HG03521 (cell line): ENCODE measurements around the gene TMEM138.

Experiments used
- ATAC-seq: cut with Tn5 transposase; IDR thresholded peaks from one replicate; pipeline ENCODE4 v1.9.1; 2021; ENCODE audit warnings: mild to moderate bottlenecking, moderate library complexity; ENCODE audit not compliant: unreplicated experiment

TMEM138 gene

GRCh38 chr11:61361741-61362541 lies at the start of gene TMEM138, which contains the start of gene CYB561A3:
Gene TMEM138 (plus strand): TSS chr11:61362374. CDS start chr11:61364391, 2,017 bp downstream.
Gene CYB561A3 (minus strand): TSS chr11:61361882. CDS start chr11:61356713, 5,169 bp downstream.
- peak; percentile 87 for ATAC-seq

DNA sequence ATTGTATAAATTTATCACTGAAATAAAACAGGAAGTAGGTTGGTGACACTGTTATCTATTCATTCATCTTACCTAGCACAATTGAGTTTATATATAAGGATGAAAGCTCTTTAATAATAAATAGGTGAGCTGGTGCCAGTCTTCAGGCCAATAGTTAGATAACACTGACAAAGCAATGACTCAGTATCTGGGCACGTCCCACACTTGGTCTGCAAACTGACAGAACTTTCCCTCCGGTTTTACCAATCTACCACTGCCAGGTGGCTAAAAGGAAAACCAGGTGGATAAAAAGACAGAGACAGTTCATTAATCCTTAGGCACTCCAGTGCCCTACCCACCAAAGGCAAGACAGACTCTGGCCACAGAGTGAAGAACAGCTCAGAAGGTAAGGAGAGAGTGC lies 46.9 kb upstream of the TMEM138 start:
- ATAC-seq = no peak

DNA sequence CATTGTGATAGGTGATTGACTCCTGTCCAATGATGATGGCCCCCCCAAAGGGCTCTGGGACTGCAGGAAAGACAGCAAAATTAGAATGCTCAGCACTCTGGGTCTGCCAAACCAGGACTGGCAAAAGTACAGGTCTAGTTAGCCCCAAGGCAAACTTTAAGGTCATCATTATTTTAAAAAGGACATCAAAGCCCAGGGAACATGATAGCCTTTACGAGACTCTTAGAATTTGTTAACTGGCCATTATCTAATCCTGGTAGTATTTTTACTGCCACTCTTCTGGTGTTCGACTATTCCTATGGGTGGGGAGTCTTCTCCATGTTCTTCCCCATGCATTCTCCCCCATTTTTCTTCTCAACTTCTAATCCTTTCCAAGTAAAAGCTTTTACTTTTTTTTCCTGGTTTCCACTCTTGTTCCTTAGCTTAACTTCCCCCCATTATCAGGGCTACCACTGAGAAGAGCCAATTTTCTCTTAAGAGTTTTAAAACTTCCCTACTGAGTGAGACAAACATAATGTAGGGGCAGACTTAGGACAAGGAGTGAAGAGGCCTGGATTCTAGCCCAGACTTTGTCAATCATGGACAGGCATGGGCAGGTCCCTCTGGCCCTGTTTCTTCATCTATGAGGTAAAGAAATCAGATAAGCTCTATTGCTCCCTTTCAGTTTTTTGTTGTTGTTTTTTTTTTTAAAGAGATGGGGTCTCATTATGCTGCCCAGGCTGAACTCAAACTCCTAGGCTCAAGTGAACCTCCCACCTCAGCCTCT lies 36.3 kb upstream of the TMEM138 start:
- no peak for ATAC-seq

DNA sequence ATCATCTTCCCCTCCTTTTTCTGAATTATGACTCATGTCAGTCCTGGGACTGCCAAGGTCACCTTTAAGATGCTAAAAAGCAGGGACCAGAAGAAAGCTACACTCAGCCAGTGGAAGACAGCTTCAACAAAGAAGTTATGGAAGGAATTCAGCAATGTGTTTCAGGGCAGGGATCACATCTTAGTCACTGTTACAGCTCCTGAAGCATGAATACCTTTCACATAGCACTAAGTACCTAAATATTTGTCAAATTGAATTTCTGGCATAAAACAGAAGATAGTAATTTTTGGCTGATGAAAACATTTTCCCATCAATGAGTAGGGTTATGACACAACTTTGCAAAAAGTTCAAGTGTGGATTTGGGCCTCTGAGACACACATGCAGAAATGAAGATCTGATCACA lies 34.5 kb upstream of the TMEM138 start:
- no peak for ATAC-seq

GRCh38 chr11:61328351-61328750 lies 33.8 kb upstream of the TMEM138 start:
- ATAC-seq = no peak

DNA sequence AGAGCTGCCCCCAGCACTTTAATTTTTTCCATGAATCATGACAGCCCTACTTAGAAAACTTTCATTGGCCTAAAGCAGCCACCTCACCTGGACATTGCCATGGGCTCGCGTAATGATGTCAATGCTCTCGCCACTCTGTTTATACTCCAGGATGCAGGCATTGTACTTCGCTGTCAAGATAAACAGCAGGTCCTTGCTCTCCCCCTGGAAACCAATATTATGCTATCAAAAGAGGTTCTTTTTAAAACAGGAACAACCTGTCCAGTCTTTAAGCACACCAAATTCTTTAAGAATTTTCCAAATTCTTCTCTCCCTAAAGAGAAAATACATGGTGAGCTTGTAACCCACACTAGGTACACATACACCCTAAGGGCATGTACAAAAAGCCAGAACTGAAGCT lies 32.3 kb upstream of the TMEM138 start:
- ATAC-seq = no peak

DNA sequence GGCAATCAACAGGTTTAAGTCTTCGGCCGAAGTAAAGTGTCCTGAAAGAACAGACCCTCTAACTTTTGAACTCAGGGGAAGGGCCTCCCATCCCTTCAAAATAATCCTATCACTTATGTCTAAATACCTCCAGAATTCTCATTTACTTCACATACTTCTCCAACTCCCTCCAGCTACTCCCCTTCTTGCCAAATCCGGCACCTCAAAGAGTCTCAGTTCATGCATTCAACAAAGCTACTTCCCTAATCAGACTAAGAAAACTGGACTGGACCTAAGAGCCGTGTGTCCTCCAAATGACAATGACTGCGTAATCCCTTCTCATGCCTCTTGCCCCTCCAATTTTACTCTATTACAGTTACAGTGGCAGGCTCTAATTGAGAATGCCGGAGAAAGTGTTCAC lies 30.5 kb upstream of the TMEM138 start:
- ATAC-seq = no peak

GRCh38 chr11:61332281-61332796 lies 29.8 kb upstream of the TMEM138 start:
- ATAC-seq = no peak

DNA sequence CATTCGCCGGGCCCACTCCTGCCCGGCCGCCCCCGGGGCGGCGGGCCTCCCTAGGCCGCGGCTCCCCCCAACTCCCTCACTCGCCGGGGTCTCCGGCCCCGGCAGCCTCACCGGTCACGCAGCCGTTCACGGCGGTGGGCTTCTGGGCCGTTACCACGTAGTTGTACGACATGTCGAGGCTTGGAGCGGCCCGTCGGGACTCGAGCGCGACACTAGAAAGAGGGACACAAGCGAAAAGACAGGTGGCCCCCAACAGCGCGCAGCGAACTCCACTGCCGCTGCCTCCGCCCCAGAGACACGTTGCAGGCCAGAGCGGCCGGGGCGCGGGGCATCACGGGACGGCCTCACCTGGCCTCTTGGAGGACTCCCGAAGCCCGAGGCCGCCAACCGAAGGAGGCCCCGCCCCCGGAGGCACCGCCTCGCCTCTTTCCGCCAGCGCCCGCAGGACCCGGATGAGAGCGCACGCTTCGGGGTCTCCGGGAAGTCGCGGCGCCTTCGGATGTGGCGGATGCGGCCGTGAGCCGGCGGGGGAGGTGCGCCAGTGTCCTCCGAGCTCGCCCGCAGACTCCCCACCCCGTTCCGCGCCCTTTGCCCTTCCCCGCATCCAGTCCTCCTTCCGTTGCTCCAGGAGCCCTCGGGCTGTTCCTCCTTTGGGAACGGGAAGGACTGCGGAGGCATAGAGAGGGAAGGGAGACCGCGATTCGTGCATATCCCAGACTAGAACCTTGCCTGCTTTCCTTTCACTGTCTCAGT lies 29.2 kb upstream of the TMEM138 start, which contains the start of the genes DDB1 and TKFC:
Gene DDB1 (minus strand): TSS at position 309 of the 753 bp plus-strand sequence. CDS start 137 bp downstream, at position 172.
Gene TKFC (plus strand): TSS at position 432 of the 753 bp plus-strand sequence. CDS start 1,501 bp downstream, outside the sequence.
- ATAC-seq = peak; percentile 86

GRCh38 chr11:61333550-61334433 lies 28.4 kb upstream of the TMEM138 start:
- ATAC-seq = no peak

GRCh38 chr11:61334434-61335354 lies 27.5 kb upstream of the TMEM138 start:
- no peak for ATAC-seq

DNA sequence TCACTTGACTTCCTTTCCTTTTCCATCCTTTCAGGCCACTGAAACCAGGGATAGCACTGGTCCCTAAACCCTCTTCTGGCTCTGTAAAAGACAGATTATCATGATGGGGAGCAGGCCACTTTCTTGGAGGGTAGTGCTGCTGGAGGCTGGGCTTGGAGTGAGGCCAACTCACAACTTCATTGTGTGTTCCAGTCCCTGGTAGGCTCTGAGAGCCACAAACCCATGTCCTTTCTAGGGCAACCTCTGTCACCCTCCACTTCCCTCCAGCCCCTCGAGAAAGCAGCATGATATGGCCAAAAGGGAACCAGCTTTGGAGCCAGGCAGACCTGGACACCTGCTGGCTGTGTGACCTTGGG lies 26.8 kb upstream of the TMEM138 start:
- no peak for ATAC-seq

GRCh38 chr11:61336171-61336935 lies 25.8 kb upstream of the TMEM138 start:
- ATAC-seq = no peak

DNA sequence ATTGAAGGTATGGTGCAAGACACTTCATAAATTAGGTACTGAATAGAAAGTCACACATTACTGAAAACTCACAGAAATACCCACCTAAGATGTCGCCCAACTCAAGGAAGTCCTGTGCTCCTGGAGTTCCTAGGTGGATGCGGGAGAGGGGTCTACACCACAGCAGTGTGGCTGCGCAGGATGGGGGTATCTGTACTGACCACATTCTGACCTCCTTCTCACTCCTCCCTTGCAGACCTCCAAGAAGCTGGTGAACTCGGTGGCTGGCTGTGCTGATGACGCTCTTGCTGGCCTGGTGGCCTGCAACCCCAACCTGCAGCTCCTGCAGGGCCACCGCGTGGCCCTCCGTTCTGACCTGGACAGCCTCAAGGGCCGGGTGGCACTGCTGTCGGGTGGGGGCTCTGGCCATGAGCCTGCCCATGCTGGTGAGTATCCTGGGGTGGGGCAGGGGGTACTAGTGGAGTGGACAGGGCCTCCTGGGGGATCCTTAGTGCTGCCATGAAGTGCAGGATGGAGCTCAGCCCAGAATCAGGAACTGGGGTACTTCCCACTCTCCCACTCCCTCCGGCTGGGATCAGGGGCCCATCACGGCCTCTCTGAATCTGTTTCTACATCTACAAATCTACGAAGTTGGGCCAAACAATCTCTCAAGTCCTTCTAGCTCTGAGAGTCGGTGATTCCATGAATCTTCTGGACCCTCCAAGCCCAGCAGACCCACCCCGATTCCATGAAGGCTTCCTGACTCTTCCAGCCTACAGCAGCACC lies 24.3 kb upstream of the TMEM138 start:
- no peak for ATAC-seq

DNA sequence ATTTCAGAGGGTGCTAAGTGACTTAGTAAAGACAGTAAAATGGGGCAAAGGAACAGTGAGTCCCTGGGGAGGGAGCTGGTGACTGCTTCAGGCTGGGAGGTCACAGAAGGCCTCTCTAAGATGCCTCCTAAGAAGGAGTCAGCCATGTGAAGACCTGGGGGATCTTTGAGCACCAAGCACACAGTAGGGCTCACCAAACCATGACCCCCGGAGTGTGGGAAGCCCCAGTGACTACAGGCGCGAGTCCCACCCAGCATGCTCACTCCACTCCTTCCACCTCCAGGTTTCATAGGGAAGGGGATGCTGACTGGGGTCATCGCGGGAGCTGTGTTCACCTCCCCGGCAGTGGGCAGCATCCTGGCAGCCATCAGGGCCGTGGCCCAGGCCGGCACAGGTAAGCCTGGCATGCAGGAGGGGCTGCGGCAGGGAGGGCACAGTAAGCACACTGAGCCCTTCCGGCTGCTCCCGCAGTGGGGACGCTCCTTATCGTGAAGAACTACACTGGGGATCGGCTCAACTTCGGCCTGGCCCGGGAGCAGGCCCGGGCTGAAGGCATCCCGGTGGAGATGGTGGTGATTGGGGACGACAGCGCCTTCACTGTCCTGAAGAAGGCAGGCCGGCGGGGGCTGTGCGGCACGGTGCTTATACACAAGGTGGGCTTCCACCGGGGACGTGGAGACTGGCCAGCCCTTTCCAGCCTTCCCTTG lies 23.2 kb upstream of the TMEM138 start:
- no peak for ATAC-seq

- ATAC-seq = no peak
Measured at GRCh38 chr11:61339490-61339878, 22.7 kb upstream of the TMEM138 start.

GRCh38 chr11:61340979-61341378 lies 21.2 kb upstream of the TMEM138 start:
- no peak for ATAC-seq
